A549 (cell line): ENCODE data around the gene PTGES3L. TPM values are rescaled to one million over a fixed set of nuclear protein-coding genes. Genes with fewer than 3 reads are reported as not detected.
"Not testable (repeated sequence)": the region's sequence is repeated elsewhere in the genome, so short reads cannot be mapped to it uniquely, and the experiment has no call there.

ENCODE experiments used
- ATAC-seq, 2 experiments: fragments of 200-7000 bp in 1 of 2; fragments of >200 bp in 1 of 2; cut with Nextera tagmentation in 1 of 2; cut with Tn5 transposase in 1 of 2; 3 replicates each; pipeline versions ENCODE4 v1.8.0 to v1.9.1; 2018 to 2020; ENCODE audit warnings: mild to moderate bottlenecking in 1 of 2, moderate library complexity in 1 of 2
- CTCF ChIA-PET: fragments of 300-600 bp; sonication (Branson Sonifier 250); formaldehyde crosslinking; extraction: SDS; loops from one replicate; lab custom pipeline; 2021; ENCODE audit warnings: antibody characterized with exemption, inconsistent platforms; lab: Yijun Ruan, JAX
- POLR2A ChIA-PET: fragments of 350-600 bp; formaldehyde crosslinking; extraction: SDS; loops from one replicate; lab custom pipeline; 2021; ENCODE audit warnings: antibody characterized with exemption, inconsistent platforms; lab: Yijun Ruan, JAX
- DNase-seq, 2 experiments: peaks; one replicate each; pipeline versions ENCODE4 v3.0.0 to v3.0.0-alpha.2; 2011 to 2016; ENCODE audit warnings: low read depth in 1 of 2, low spot score in 1 of 2
- FAIRE-seq: peaks from 2 replicates; lab custom pipeline; 2011; peaks lifted over from hg19 to GRCh38; lab: Jason Lieb, UNC
- H3K27ac ChIP-seq, 2 experiments: fragments of >200 bp; sonication (Bioruptor Twin); formaldehyde crosslinking; 3 replicates each; pipeline ENCODE4 v1.5.1; 2016 to 2017
- H3K4me1 ChIP-seq: fragments of >200 bp; sonication (Bioruptor Twin); formaldehyde crosslinking; 3 replicates; pipeline ENCODE4 v1.6.1; 2016
- H3K4me2 ChIP-seq: fragments of >200 bp; sonication (Bioruptor Twin); formaldehyde crosslinking; 3 replicates; pipeline ENCODE4 v1.6.1; 2016
- H3K4me3 ChIP-seq: fragments of >200 bp; sonication (Bioruptor Twin); formaldehyde crosslinking; 3 replicates; pipeline ENCODE4 v1.5.1; 2016
- H3K9me3 ChIP-seq: fragments of >200 bp; sonication (Bioruptor Twin); formaldehyde crosslinking; 3 replicates; pipeline ENCODE4 v1.6.1; 2016
- EHF ChIP-seq: fragments of 250-450 bp; sonication (Bioruptor Pico); IDR thresholded peaks from 2 replicates; pipeline ENCODE4 v1.5.0; 2020; ENCODE audit warnings: mild to moderate bottlenecking
- HMGXB4 ChIP-seq: fragments of 250-450 bp; sonication (Bioruptor Pico); IDR thresholded peaks from 2 replicates; pipeline ENCODE4 v1.5.0; 2021; ENCODE audit warnings: mild to moderate bottlenecking, moderate library complexity, borderline replicate concordance
- MYC ChIP-seq: IDR thresholded peaks from 2 replicates; pipeline ENCODE4 v1.6.1; 2012; ENCODE audit warnings: mild to moderate bottlenecking, inconsistent platforms, low read length, improper control_type of control experiment, borderline replicate concordance
- NPAS2 ChIP-seq: fragments of 250-450 bp; sonication (Bioruptor Pico); IDR thresholded peaks from 2 replicates; pipeline ENCODE4 v1.8.0; 2022; ENCODE audit warnings: mild to moderate bottlenecking, moderate library complexity, borderline replicate concordance
- POLR2A ChIP-seq: IDR thresholded peaks from 2 replicates; pipeline ENCODE4 v1.6.1; 2012; ENCODE audit warnings: mild to moderate bottlenecking, low read length
- RCOR1 ChIP-seq: fragments of 150-350 bp; IDR thresholded peaks from 2 replicates; pipeline ENCODE4 v1.6.1; 2014; ENCODE audit warnings: antibody characterized with exemption, low read length, low read depth
- RFX5 ChIP-seq: fragments of 450-650 bp; IDR thresholded peaks from 2 replicates; pipeline ENCODE4 v1.7.1; 2014; ENCODE audit warnings: antibody characterized with exemption, mild to moderate bottlenecking, moderate library complexity
- SREBF2 ChIP-seq: fragments of 450-650 bp; IDR thresholded peaks from 2 replicates; pipeline ENCODE4 v1.6.1; 2014; ENCODE audit warnings: mild to moderate bottlenecking, moderate library complexity
- WGBS: methylation state at CpG from one replicate; pipeline ENCODE4 v1.1.6; 2017; ENCODE audit errors: missing lambda C conversion rate; 5-methylcytosine and 5-hydroxymethylcytosine counted together
- polyA plus RNA-seq, 4 experiments: library from polyadenylated mRNA; depleted of rRNA in 3 of 4; stranded (reverse); fragments of >200 nt; fragmentation: RNase III in 1 of 4; extraction: RNeasy Plus Mini Kit Qiagen cat#74134 plus additional on column Dnase treatment in 1 of 4; gene quantifications; 2 replicates in 3 of 4; 3 replicates in 1 of 4; pipeline ENCODE4 v1.2.3, GENCODE V29; 2011 to 2017
- TF ChIP-seq, protein P1 (sequence below): IDR thresholded peaks from 2 replicates; pipeline ENCODE4 v1.6.1; 2012; ENCODE audit warnings: low read depth, borderline replicate concordance
- TF ChIP-seq, protein P2 (sequence below): fragments of >200 bp; sonication (Bioruptor Twin); formaldehyde crosslinking; IDR thresholded peaks from 3 replicates; pipeline ENCODE4 v1.5.1; 2016
- TF ChIP-seq, protein P3 (sequence below): fragments of 150-350 bp; IDR thresholded peaks from 2 replicates; pipeline ENCODE4 v1.6.1; 2014; ENCODE audit warnings: low read depth, mild to moderate bottlenecking, low read length
- TF ChIP-seq, protein P4 (sequence below): IDR thresholded peaks from 2 replicates; pipeline ENCODE4 v1.6.1; 2012

Gene PTGES3L
- polyA plus RNA-seq, 2 of the 4 experiments (the other 2 are of a cell fraction), result 1.8 to 3.5 TPM

- ATAC-seq, result no peak
- 71% methylated on average over 5 of the region's 5 CpGs for WGBS
- H3K4me1 ChIP-seq, result peaks cover 9% of the 10 kb centered on the region
- no peak for DNase-seq
- no peak for FAIRE-seq
- POLR2A ChIA-PET, result no interaction called here
- no peak overlapping the region for H3K27ac ChIP-seq
- no peak overlapping the region for H3K4me2 ChIP-seq
- CTCF ChIA-PET, result interaction anchor here (0.6 to 17.6 kb wide), 8 partner anchors 12 to 397 kb away, joined by 3 to 372 read pairs (median 4); partner anchors contain the start of genes AOC2 and AOC3
- H3K4me3 ChIP-seq, result no peak overlapping the region
- TF ChIP-seq, protein P1, sequence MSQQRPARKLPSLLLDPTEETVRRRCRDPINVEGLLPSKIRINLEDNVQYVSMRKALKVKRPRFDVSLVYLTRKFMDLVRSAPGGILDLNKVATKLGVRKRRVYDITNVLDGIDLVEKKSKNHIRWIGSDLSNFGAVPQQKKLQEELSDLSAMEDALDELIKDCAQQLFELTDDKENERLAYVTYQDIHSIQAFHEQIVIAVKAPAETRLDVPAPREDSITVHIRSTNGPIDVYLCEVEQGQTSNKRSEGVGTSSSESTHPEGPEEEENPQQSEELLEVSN, result no peak
- TF ChIP-seq, protein P2, sequence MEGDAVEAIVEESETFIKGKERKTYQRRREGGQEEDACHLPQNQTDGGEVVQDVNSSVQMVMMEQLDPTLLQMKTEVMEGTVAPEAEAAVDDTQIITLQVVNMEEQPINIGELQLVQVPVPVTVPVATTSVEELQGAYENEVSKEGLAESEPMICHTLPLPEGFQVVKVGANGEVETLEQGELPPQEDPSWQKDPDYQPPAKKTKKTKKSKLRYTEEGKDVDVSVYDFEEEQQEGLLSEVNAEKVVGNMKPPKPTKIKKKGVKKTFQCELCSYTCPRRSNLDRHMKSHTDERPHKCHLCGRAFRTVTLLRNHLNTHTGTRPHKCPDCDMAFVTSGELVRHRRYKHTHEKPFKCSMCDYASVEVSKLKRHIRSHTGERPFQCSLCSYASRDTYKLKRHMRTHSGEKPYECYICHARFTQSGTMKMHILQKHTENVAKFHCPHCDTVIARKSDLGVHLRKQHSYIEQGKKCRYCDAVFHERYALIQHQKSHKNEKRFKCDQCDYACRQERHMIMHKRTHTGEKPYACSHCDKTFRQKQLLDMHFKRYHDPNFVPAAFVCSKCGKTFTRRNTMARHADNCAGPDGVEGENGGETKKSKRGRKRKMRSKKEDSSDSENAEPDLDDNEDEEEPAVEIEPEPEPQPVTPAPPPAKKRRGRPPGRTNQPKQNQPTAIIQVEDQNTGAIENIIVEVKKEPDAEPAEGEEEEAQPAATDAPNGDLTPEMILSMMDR, result no peak
- TF ChIP-seq MYC (no peak), RCOR1 (no peak), SREBF2 (no peak), HMGXB4 (CRISPR knock-in tag) (no peak), EHF (CRISPR knock-in tag) (no peak)
- TF ChIP-seq, protein P3, sequence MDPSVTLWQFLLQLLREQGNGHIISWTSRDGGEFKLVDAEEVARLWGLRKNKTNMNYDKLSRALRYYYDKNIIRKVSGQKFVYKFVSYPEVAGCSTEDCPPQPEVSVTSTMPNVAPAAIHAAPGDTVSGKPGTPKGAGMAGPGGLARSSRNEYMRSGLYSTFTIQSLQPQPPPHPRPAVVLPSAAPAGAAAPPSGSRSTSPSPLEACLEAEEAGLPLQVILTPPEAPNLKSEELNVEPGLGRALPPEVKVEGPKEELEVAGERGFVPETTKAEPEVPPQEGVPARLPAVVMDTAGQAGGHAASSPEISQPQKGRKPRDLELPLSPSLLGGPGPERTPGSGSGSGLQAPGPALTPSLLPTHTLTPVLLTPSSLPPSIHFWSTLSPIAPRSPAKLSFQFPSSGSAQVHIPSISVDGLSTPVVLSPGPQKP, result no peak
- TF ChIP-seq, protein P4, sequence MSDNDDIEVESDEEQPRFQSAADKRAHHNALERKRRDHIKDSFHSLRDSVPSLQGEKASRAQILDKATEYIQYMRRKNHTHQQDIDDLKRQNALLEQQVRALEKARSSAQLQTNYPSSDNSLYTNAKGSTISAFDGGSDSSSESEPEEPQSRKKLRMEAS, result no peak
- TF ChIP-seq, all 56 proteins: peak for 0
- no peaks in the 10 kb centered on the region for H3K9me3 ChIP-seq
Observed at GRCh38 chr17:42924891-42925290, 55.0 kb downstream of the PTGES3L start.

DNA sequence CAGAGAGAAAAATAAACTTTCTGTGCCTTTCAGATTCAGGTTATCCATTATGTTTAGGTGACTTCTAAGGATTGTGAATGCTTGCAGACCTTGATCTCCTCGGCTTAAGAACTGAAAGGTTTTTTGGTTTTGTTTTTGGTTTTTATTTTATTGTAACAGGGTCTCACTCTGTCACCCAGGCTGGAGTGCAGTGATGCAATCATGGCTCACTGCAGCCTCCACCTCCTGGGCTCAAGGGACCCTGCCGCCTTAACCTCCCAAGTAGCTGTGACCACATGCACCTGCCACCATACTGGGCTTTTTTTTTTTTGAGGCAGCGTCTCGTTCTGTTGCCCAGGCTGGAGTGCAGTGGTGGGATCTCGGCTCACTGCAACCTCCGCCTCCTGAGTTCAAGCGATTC is 56.4 kb downstream of the PTGES3L start:
- H3K4me3 ChIP-seq, H3K4me2 ChIP-seq, FAIRE-seq, POLR2A ChIA-PET, H3K27ac ChIP-seq, H3K9me3 ChIP-seq, H3K4me1 ChIP-seq, ATAC-seq, DNase-seq: not testable (repeated sequence)
- WGBS, result 84% methylated on average over 7 of the region's 7 CpGs
- CTCF ChIA-PET, result interaction anchor here (0.8 to 17.6 kb wide), 3 partner anchors 9 to 77 kb away, joined by 3 to 372 read pairs (median 3); partner anchors contain the start of genes AOC2 and AOC3

- POLR2A ChIA-PET, result interaction anchor here (0.6 kb wide), 1 partner anchor 398 kb away, joined by 4 read pairs; no protein-coding TSS in a partner anchor
- Histone ChIP-seq H3K9me3 (no peaks in the 10 kb centered on the region), H3K4me2 (no peak overlapping the region), H3K4me3 (no peak overlapping the region), H3K4me1 (peaks cover 10% of the 10 kb centered on the region), H3K27ac (no peak overlapping the region)
- CTCF ChIA-PET, result interaction anchor here (0.7 to 17.6 kb wide), 3 partner anchors 19 to 76 kb away, joined by 3 to 372 read pairs (median 5); partner anchors contain the start of genes AOC2 and AOC3
- DNase-seq (no peak), FAIRE-seq (no peak), ATAC-seq (no peak)
- 73% methylated on average over 7 of the region's 7 CpGs for WGBS
- TF ChIP-seq EHF (CRISPR knock-in tag) (no peak), RFX5 (no peak), NPAS2 (CRISPR knock-in tag) (no peak), POLR2A (no peak), RCOR1 (no peak)
- TF ChIP-seq, protein P1, result no peak
- TF ChIP-seq, all 56 proteins: peak for 0
Observed at GRCh38 chr17:42922294-42922693, 57.6 kb downstream of the PTGES3L start.
